Measurements from ENCODE around the gene KDM4B.

- no peak for TF ChIP-seq POLR2A (IDR thresholded peaks at IDR 0.05; ENCODE audit: low read depth, low read length)
- no peak for TF ChIP-seq POLR2AphosphoS5 (IDR thresholded peaks at IDR 0.05; ENCODE audit: low read depth, low read length)
- TF ChIP-seq TAF1 (IDR thresholded peaks at IDR 0.05; ENCODE audit: borderline replicate concordance, low read depth, low read length), result no peak
Observed at GRCh38 chr19:5186293-5187050, 217.6 kb downstream of the KDM4B start.

Measured in GM12892 (cell line).